ENCODE measurements around the gene ACSL3. TPM values are rescaled to one million over a fixed set of nuclear protein-coding genes. Genes with fewer than 3 reads are reported as not detected.
"Not testable (repeated sequence)": the region's sequence is repeated elsewhere in the genome, so short reads cannot be mapped to it uniquely, and the experiment has no call there.

Gene ACSL3
- total RNA-seq, 4 donors from 2014 or later = 38.4 to 57.3 (median 53.5) TPM

DNA sequence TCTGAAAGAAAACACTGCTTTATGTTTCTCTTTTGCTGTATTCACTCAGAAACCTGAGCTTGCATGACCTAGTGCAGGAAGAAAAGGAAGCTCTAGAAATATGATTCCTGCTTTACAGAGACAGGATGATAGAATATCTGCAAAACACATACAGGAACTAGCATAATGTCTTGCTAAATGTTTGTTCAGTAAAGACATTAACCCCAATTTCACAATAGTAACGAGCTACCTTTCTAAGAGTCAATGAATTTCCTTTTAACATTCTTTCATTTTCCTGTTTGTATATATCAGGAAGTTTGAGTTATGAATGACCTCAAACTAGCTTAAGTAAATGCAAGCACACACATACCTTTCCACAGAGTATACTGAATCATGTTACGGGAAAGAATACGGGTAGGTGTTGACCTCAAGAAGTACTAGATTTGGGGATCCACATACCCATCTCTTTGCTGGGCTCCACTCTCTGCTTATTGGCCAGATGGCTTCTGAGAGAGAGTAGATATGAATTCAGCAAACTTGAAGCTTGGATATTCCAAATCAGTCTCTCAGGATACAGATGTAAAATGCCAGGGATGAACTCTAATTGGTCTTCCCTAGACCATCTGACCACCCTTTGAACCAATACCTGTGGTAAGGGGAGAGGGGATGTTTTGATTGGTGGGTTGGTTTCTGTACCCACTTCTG is 18.2 kb upstream of the ACSL3 start:
- Histone ChIP-seq H3K4me3 (no peak overlapping the region), H3K36me3 (no peaks in the 10 kb centered on the region), H3K9me3 (no peaks in the 10 kb centered on the region), H3K27me3 (no peaks in the 10 kb centered on the region), H3K27ac (no peak overlapping the region), H3K4me1 (no peaks in the 10 kb centered on the region)
- TF ChIP-seq POLR2A (IDR thresholded peaks at IDR 0.05) (no peak), CTCF (IDR thresholded peaks at IDR 0.05) (no peak), EP300 (IDR thresholded peaks at IDR 0.05) (no peak)
- 66 to 72% methylated on average over 3 of the region's 3 CpGs for WGBS, 2 donors
- DNase-seq (ENCODE audit: low spot score in 2 of 2) = no peak

GRCh38 chr2:222844323-222844722 is 16.5 kb upstream of the ACSL3 start:
- Histone ChIP-seq H3K9me3 (no peaks in the 10 kb centered on the region), H3K27ac (no peak overlapping the region), H3K36me3 (no peaks in the 10 kb centered on the region), H3K4me1 (no peaks in the 10 kb centered on the region), H3K27me3 (no peaks in the 10 kb centered on the region), H3K4me3 (no peak overlapping the region)
- TF ChIP-seq POLR2A (IDR thresholded peaks at IDR 0.05) = no peak
- TF ChIP-seq EP300 (IDR thresholded peaks at IDR 0.05) = peak in 1 of 2 donors; percentile 40
- TF ChIP-seq CTCF (IDR thresholded peaks at IDR 0.05) = no peak
- 63 to 70% methylated on average over 6 of the region's 6 CpGs for WGBS, 2 donors
- no peak for DNase-seq (ENCODE audit: low spot score in 2 of 2)

- not testable (repeated sequence) for DNase-seq (ENCODE audit: low spot score in 2 of 2); H3K9me3 ChIP-seq; H3K36me3 ChIP-seq; H3K4me1 ChIP-seq; H3K4me3 ChIP-seq; H3K27ac ChIP-seq; H3K27me3 ChIP-seq
- 90 to 95% methylated on average over 3 of the region's 3 CpGs for WGBS, 2 donors
Observed at GRCh38 chr2:222845314-222845713, 15.5 kb upstream of the ACSL3 start.

DNA sequence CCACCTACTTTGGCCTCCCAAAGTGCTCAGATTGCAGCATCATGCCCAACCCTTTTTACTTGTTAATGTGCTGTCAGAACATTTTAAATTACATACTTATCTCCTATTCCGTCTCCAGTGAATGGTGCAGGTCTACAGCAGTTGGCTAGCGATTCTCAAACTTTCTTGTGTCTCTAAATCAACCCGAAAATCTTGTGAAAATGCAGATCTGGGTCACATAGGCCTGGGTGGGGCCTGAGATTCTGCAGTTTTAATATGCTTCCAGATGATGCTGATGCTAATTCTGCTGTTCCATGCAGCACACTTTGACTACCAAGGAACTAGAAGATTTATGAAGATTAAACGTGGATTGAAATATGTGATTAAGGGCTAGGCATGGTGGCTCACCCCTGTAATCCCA is 14.8 kb upstream of the ACSL3 start:
- H3K36me3 ChIP-seq = no peaks in the 10 kb centered on the region
- no peak overlapping the region for H3K4me3 ChIP-seq
- no peak for DNase-seq (ENCODE audit: low spot score in 2 of 2)
- no peaks in the 10 kb centered on the region for H3K27me3 ChIP-seq
- no peak overlapping the region for H3K27ac ChIP-seq
- no peak for TF ChIP-seq CTCF (IDR thresholded peaks at IDR 0.05)
- no peak for TF ChIP-seq POLR2A (IDR thresholded peaks at IDR 0.05)
- TF ChIP-seq EP300 (IDR thresholded peaks at IDR 0.05) = no peak
- no peaks in the 10 kb centered on the region for H3K9me3 ChIP-seq
- WGBS, 2 donors = 70 to 84% methylated on average over 4 of the region's 4 CpGs
- H3K4me1 ChIP-seq = no peaks in the 10 kb centered on the region

GRCh38 chr2:222848031-222848430 is 12.8 kb upstream of the ACSL3 start:
- 95 to 100% methylated on average over 6 of the region's 6 CpGs for WGBS, 2 donors
- H3K4me3 ChIP-seq; H3K27ac ChIP-seq; H3K9me3 ChIP-seq; H3K36me3 ChIP-seq; H3K4me1 ChIP-seq; H3K27me3 ChIP-seq; DNase-seq (ENCODE audit: low spot score in 2 of 2): not testable (repeated sequence)

- 90 to 93% methylated on average over 9 of the region's 9 CpGs for WGBS, 2 donors
- Histone ChIP-seq H3K36me3 (no peaks in the 10 kb centered on the region), H3K4me3 (no peak overlapping the region), H3K27ac (no peak overlapping the region), H3K9me3 (no peaks in the 10 kb centered on the region), H3K27me3 (no peaks in the 10 kb centered on the region), H3K4me1 (no peaks in the 10 kb centered on the region)
- TF ChIP-seq POLR2A (IDR thresholded peaks at IDR 0.05) = no peak
- TF ChIP-seq CTCF (IDR thresholded peaks at IDR 0.05) = no peak
- no peak for TF ChIP-seq EP300 (IDR thresholded peaks at IDR 0.05)
- DNase-seq (ENCODE audit: low spot score in 2 of 2) = no peak
Observed at GRCh38 chr2:222848862-222849261, 12.0 kb upstream of the ACSL3 start.
